Endothelial cell of umbilical vein (primary cell): ENCODE measurements around the gene PNISR. TPM values are rescaled to one million over a fixed set of nuclear protein-coding genes. Genes with fewer than 3 reads are reported as not detected.

ENCODE experiments used
- BruUV-seq: library from RNA; stranded (reverse); fragments of 400-500 nt; replicated peaks from 2 replicates; lab custom pipeline; 2021; lab: Mats Ljungman, UMichigan
- CTCF ChIA-PET: fragments of 300-600, 350-600 bp; sonication (Branson Sonifier 250); formaldehyde crosslinking; loops from one replicate; lab custom pipeline; 2021; ENCODE audit warnings: antibody characterized with exemption, inconsistent platforms; lab: Charles Lee
- POLR2A ChIA-PET: fragments of 300-600, 350-600 bp; sonication (Branson Sonifier 250); formaldehyde crosslinking; loops from one replicate; lab custom pipeline; 2021; ENCODE audit warnings: antibody characterized with exemption, inconsistent platforms; lab: Charles Lee
- DNase-seq: peaks from one replicate; pipeline ENCODE4 v3.0.0-alpha.2; 2011; ENCODE audit warnings: low read depth, low spot score
- FAIRE-seq: peaks from 2 replicates; lab custom pipeline; 2011; peaks lifted over from hg19 to GRCh38; lab: Jason Lieb, UNC
- H2AFZ ChIP-seq: 2 replicates; pipeline ENCODE4 v1.6.0; 2012; ENCODE audit warnings: low read depth, low read length, control low read depth, inconsistent platforms
- H3K27ac ChIP-seq: 2 replicates; pipeline ENCODE4 v1.5.1; 2011; ENCODE audit warnings: low read depth, mild to moderate bottlenecking, control low read depth, low read length, moderate library complexity; ENCODE audit not compliant: insufficient read depth
- H3K27me3 ChIP-seq, 2 experiments: 2 replicates each; pipeline versions ENCODE4 v1.6.0 to v1.6.1; 2011; ENCODE audit warnings: low read length in 2 of 2, mixed read lengths in 1 of 2; ENCODE audit not compliant: control insufficient read depth in 2 of 2, insufficient read depth in 2 of 2
- H3K36me3 ChIP-seq, 2 experiments: 2 replicates in 1 of 2; 3 replicates in 1 of 2; pipeline ENCODE4 v1.5.1; 2011; ENCODE audit warnings: low read length in 2 of 2, mild to moderate bottlenecking in 1 of 2, moderate library complexity in 1 of 2; ENCODE audit not compliant: control insufficient read depth in 2 of 2, insufficient read depth in 2 of 2; ENCODE audit errors: extremely low read depth in 1 of 2
- H3K4me1 ChIP-seq: 3 replicates; pipeline ENCODE4 v1.5.1; 2011; ENCODE audit warnings: mild to moderate bottlenecking, low read length; ENCODE audit not compliant: control insufficient read depth, insufficient read depth; ENCODE audit errors: extremely low read depth
- H3K4me2 ChIP-seq: 2 replicates; pipeline ENCODE4 v1.6.1; 2011; ENCODE audit warnings: low read length, control low read depth, mixed read lengths; ENCODE audit not compliant: insufficient read depth
- H3K4me3 ChIP-seq, 3 experiments: fragments of 200-600 bp in 1 of 3; sonication (generic), shearing (Covaris generic) in 1 of 3; replicated peaks in 1 of 3; 2 replicates each; pipeline ENCODE4 v1.5.1; 2011 to 2016; ENCODE audit warnings: control low read depth in 3 of 3, low read length in 3 of 3, mild to moderate bottlenecking in 2 of 3, inconsistent platforms in 1 of 3, low read depth in 1 of 3, moderate library complexity in 1 of 3; ENCODE audit not compliant: insufficient read depth in 1 of 3
- H3K79me2 ChIP-seq: 2 replicates; pipeline ENCODE4 v1.6.0; 2012; ENCODE audit warnings: low read length, inconsistent platforms; ENCODE audit not compliant: control insufficient read depth, insufficient read depth
- H3K9ac ChIP-seq: replicated peaks from 2 replicates; pipeline ENCODE3; 2011; ENCODE audit warnings: low read length, control low read depth; ENCODE audit not compliant: insufficient read depth; ENCODE audit errors: extremely low read depth
- H3K9me1 ChIP-seq: replicated peaks from 3 replicates; pipeline ENCODE4 v1.6.0; 2011; ENCODE audit warnings: mild to moderate bottlenecking, low read length; ENCODE audit not compliant: control insufficient read depth, insufficient read depth; ENCODE audit errors: extremely low read depth
- H3K9me3 ChIP-seq: replicated peaks from 2 replicates; pipeline ENCODE4 v1.5.1; 2012; ENCODE audit warnings: low read length, inconsistent platforms; ENCODE audit not compliant: control insufficient read depth, insufficient read depth
- H4K20me1 ChIP-seq: replicated peaks from 2 replicates; pipeline ENCODE3; 2011; ENCODE audit warnings: mild to moderate bottlenecking, low read length; ENCODE audit not compliant: control insufficient read depth, insufficient read depth; ENCODE audit errors: extremely low read depth
- EZH2 ChIP-seq: IDR thresholded peaks from 2 replicates; pipeline ENCODE4 v1.6.1; 2012; ENCODE audit warnings: borderline replicate concordance, low read depth, mild to moderate bottlenecking, moderate library complexity, low read length, inconsistent platforms; ENCODE audit not compliant: severe bottlenecking
- FOS ChIP-seq: IDR thresholded peaks from 2 replicates; pipeline ENCODE4 v1.6.1; 2011; ENCODE audit warnings: mild to moderate bottlenecking, low read length, moderate library complexity, borderline replicate concordance; ENCODE audit not compliant: insufficient read depth
- GATA2 ChIP-seq: IDR thresholded peaks from 2 replicates; pipeline ENCODE4 v1.7.0; 2011; ENCODE audit warnings: low read depth, mild to moderate bottlenecking, moderate library complexity, mixed read lengths, low read length; ENCODE audit not compliant: insufficient read length, insufficient read depth
- JUN ChIP-seq: IDR thresholded peaks from 2 replicates; pipeline ENCODE4 v1.6.1; 2011; ENCODE audit warnings: borderline replicate concordance, low read depth; ENCODE audit not compliant: insufficient read length, insufficient read depth
- MYC ChIP-seq: IDR thresholded peaks from one replicate; pipeline ENCODE4 v1.6.1; 2011; ENCODE audit warnings: mild to moderate bottlenecking, low read depth, low read length
- POLR2A ChIP-seq: IDR thresholded peaks from 2 replicates; pipeline ENCODE4 v1.6.1; 2012; ENCODE audit warnings: low read depth, mild to moderate bottlenecking, control low read depth, low read length
- POLR2AphosphoS5 ChIP-seq: IDR thresholded peaks from 2 replicates; pipeline ENCODE4 v1.6.1; 2012; ENCODE audit warnings: low read depth, mild to moderate bottlenecking, control low read depth, low read length, moderate library complexity; ENCODE audit not compliant: insufficient read depth
- dilution Hi-C: fragments of 300-500 bp; cut with MboI; formaldehyde crosslinking; loops from one replicate; pipeline ENCODE4 v1.15.0; 2019; ENCODE audit warnings: low sequenced_read_pairs; ENCODE audit not compliant: extremely low pct_ligation_motif_present
- intact Hi-C: fragments of 100-400 bp; cut with micrococcal nuclease; formaldehyde crosslinking; loops from one replicate; pipeline ENCODE4 v1.10.0; 2022
- polyA plus RNA-seq, 4 experiments: library from polyadenylated mRNA; depleted of rRNA in 3 of 4; stranded (reverse) in 3 of 4; unstranded in 1 of 4; fragments of >200 nt; gene quantifications; 2 replicates each; pipeline versions ENCODE4 v1.2.1 to v1.2.3, GENCODE V29; 2011 to 2012; ENCODE audit warnings: missing spikeins in 1 of 4
- total RNA-seq: library from RNA; stranded (reverse); gene quantifications from 2 replicates; pipeline ENCODE4 v1.2.3, GENCODE V29; 2021
- TF ChIP-seq, protein P1 (sequence below), 2 donors: IDR thresholded peaks; 1 replicate in 1 of 2; 2 replicates in 1 of 2; pipeline ENCODE4 v1.5.1; 2011; ENCODE audit warnings: low read length in 2 of 2, mild to moderate bottlenecking in 2 of 2, moderate library complexity in 2 of 2, control low read depth in 1 of 2, inconsistent platforms in 1 of 2, low read depth in 1 of 2; ENCODE audit not compliant: insufficient read depth in 1 of 2; ENCODE audit errors: extremely low read depth in 1 of 2
- TF ChIP-seq, protein P2 (sequence below): IDR thresholded peaks from 2 replicates; pipeline ENCODE4 v1.6.1; 2011; ENCODE audit not compliant: insufficient read depth, insufficient read length

Gene PNISR
- total and polyA plus RNA-seq, 2 donors (not counting 3 experiments of a cell fraction or from before 2014, with no cell fraction given) = 34.6 to 106 TPM

DNA sequence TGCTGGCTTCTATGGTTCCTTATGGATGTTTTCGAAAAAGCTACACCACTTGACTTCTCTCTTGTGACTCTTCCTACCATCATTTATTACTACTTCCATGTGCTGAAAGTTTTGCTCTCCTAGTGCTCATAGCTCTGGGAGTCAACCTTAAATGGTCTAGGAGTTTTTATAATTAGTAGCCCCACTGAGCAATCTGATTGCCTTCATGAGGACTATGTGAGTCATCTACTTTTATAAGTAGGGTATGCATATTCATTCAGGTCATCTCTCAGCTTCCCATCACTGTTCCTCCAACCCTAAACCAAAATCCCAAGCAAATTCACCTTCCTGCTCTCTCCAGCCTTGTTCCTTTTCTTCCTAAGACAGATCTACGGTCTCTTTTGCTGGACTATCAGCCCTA is 58.3 kb downstream of the PNISR start:
- Histone ChIP-seq H3K9me1 (no peaks in the 10 kb centered on the region), H3K9me3 (no peaks in the 10 kb centered on the region), H3K4me2 (no peak overlapping the region), H3K27ac (no peak overlapping the region), H4K20me1 (no peaks in the 10 kb centered on the region), H3K27me3 (no peaks in the 10 kb centered on the region), H3K79me2 (no peaks in the 10 kb centered on the region), H3K9ac (no peak overlapping the region), H3K36me3 (no peaks in the 10 kb centered on the region), H3K4me3 (no peak overlapping the region), H2AFZ (no peak overlapping the region), H3K4me1 (no peaks in the 10 kb centered on the region)
- intact Hi-C loops (no loop called here), dilution Hi-C loops (no loop called here)
- ChIA-PET CTCF (interaction anchor here (1.6 kb wide), 1 partner anchor 41 kb away, joined by 4 read pairs; no protein-coding TSS in a partner anchor), POLR2A (no interaction called here)
- FAIRE-seq (no peak), DNase-seq (no peak)
- TF ChIP-seq POLR2AphosphoS5 (no peak), JUN (no peak), EZH2 (no peak), GATA2 (no peak), POLR2A (no peak), FOS (no peak), MYC (no peak)
- TF ChIP-seq, protein P1, sequence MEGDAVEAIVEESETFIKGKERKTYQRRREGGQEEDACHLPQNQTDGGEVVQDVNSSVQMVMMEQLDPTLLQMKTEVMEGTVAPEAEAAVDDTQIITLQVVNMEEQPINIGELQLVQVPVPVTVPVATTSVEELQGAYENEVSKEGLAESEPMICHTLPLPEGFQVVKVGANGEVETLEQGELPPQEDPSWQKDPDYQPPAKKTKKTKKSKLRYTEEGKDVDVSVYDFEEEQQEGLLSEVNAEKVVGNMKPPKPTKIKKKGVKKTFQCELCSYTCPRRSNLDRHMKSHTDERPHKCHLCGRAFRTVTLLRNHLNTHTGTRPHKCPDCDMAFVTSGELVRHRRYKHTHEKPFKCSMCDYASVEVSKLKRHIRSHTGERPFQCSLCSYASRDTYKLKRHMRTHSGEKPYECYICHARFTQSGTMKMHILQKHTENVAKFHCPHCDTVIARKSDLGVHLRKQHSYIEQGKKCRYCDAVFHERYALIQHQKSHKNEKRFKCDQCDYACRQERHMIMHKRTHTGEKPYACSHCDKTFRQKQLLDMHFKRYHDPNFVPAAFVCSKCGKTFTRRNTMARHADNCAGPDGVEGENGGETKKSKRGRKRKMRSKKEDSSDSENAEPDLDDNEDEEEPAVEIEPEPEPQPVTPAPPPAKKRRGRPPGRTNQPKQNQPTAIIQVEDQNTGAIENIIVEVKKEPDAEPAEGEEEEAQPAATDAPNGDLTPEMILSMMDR (IDR thresholded peaks at IDR 0.05; ENCODE audit: extremely low read depth in 1 of 2, insufficient read depth in 1 of 2, low read depth in 1 of 2, low read length in 2 of 2) = no peak
- TF ChIP-seq, protein P2, sequence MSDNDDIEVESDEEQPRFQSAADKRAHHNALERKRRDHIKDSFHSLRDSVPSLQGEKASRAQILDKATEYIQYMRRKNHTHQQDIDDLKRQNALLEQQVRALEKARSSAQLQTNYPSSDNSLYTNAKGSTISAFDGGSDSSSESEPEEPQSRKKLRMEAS = no peak
- no TSS peak for BruUV-seq
